VCaP (cell line): ENCODE data around the gene MARCHF2.

Experiments
- H3K27ac ChIP-seq: fragments of 450-650 bp; 2 replicates; pipeline ENCODE4 v1.5.1; 2017
- CTCF ChIP-seq: fragments of 450-650 bp; conservative IDR thresholded peaks from 2 replicates; pipeline ENCODE4 v1.5.1; 2017; ENCODE audit warnings: mild to moderate bottlenecking, moderate library complexity

The MARCHF2 gene

GRCh38 chr19:8449830-8450229 is 36.7 kb downstream of the MARCHF2 start:
- H3K27ac ChIP-seq = peak overlapping the region; percentile 19; the same call in 1 of the 2 replicates
- no peak for TF ChIP-seq CTCF

GRCh38 chr19:8451377-8451776 is 38.3 kb downstream of the MARCHF2 start:
- H3K27ac ChIP-seq = no peak overlapping the region
- no peak for TF ChIP-seq CTCF

- no peak for TF ChIP-seq CTCF
- H3K27ac ChIP-seq = no peak overlapping the region
Observed at GRCh38 chr19:8451885-8452284, 38.8 kb downstream of the MARCHF2 start.

GRCh38 chr19:8452446-8453123 is 39.5 kb downstream of the MARCHF2 start:
- H3K27ac ChIP-seq = no peak overlapping the region
- TF ChIP-seq CTCF = no peak

- H3K27ac ChIP-seq = no peak overlapping the region
- no peak for TF ChIP-seq CTCF
Observed at GRCh38 chr19:8453616-8454015, 40.5 kb downstream of the MARCHF2 start.

GRCh38 chr19:8454218-8454617 is 41.1 kb downstream of the MARCHF2 start:
- no peak overlapping the region for H3K27ac ChIP-seq
- no peak for TF ChIP-seq CTCF

- no peak overlapping the region for H3K27ac ChIP-seq
- TF ChIP-seq CTCF = no peak
Observed at GRCh38 chr19:8455018-8455417, 41.9 kb downstream of the MARCHF2 start.
